IgD-negative memory B cell (primary cell): Measurements from ENCODE around the gene VGLL4. TPM values are rescaled to one million over a fixed set of nuclear protein-coding genes. Genes with fewer than 3 reads are reported as not detected.
"Not testable (repeated sequence)": the region's sequence is repeated elsewhere in the genome, so short reads cannot be mapped to it uniquely, and the experiment has no call there.

Experiments used
- H3K27ac Mint-ChIP-seq, 3 donors: one replicate each; pipeline ENCODE4 v1.8.0; 2020 to 2022; ENCODE audit warnings: mild to moderate bottlenecking in 3 of 3, mixed read lengths in 3 of 3, moderate library complexity in 1 of 3
- H3K27me3 Mint-ChIP-seq: one replicate; pipeline ENCODE4 v1.8.0; 2021; ENCODE audit warnings: mixed read lengths
- H3K36me3 Mint-ChIP-seq: one replicate; pipeline ENCODE4 v1.8.0; 2020; ENCODE audit warnings: mild to moderate bottlenecking, mixed read lengths
- H3K4me1 Mint-ChIP-seq, 3 donors: one replicate each; pipeline ENCODE4 v1.8.0; 2020 to 2022; ENCODE audit warnings: mixed read lengths in 3 of 3, mild to moderate bottlenecking in 1 of 3
- H3K4me3 Mint-ChIP-seq, 4 donors: one replicate each; pipeline ENCODE4 v1.8.0; 2020 to 2022; ENCODE audit warnings: mild to moderate bottlenecking in 4 of 4, mixed read lengths in 4 of 4, moderate library complexity in 3 of 4
- H3K9me3 Mint-ChIP-seq, 3 donors: one replicate each; pipeline ENCODE4 v1.8.0; 2020 to 2021; ENCODE audit warnings: mixed read lengths in 3 of 3, mild to moderate bottlenecking in 1 of 3
- polyA plus RNA-seq: library from polyadenylated mRNA; unstranded; fragments of 300-500 nt; fragmentation: Illumina TruSeq; gene quantifications from one replicate; pipeline ENCODE4 v1.2.3, GENCODE V29; 2021

The VGLL4 gene
- polyA plus RNA-seq, 1 donor from 2014 or later = 28.6 TPM

DNA sequence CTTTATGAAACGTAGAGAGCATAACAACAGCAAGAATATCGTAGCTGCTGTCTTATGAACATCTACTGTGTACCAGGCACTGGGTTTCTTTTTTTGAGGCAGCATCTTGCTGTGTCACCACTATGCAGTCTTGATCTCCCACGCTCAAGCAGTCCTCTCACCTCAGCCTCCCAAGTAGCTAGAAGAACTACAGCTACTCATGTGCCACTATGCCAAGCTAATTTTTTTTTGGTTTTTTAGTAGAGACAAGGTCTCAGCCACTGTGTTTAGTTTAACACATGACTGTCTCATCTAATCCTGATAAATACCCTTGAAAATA lies 129.9 kb downstream of the VGLL4 start:
- H3K36me3 Mint-ChIP-seq = peaks cover 11% of the 10 kb centered on the region
- H3K4me3 Mint-ChIP-seq = no peak overlapping the region
- peaks cover 0 to 2% (median 1%) of the 10 kb centered on the region in 3 donors for H3K9me3 Mint-ChIP-seq
- no peak overlapping the region for H3K27ac Mint-ChIP-seq
- peaks cover under 1 to 2% (median 2%) of the 10 kb centered on the region in 3 donors for H3K4me1 Mint-ChIP-seq
- H3K27me3 Mint-ChIP-seq = no peaks in the 10 kb centered on the region

DNA sequence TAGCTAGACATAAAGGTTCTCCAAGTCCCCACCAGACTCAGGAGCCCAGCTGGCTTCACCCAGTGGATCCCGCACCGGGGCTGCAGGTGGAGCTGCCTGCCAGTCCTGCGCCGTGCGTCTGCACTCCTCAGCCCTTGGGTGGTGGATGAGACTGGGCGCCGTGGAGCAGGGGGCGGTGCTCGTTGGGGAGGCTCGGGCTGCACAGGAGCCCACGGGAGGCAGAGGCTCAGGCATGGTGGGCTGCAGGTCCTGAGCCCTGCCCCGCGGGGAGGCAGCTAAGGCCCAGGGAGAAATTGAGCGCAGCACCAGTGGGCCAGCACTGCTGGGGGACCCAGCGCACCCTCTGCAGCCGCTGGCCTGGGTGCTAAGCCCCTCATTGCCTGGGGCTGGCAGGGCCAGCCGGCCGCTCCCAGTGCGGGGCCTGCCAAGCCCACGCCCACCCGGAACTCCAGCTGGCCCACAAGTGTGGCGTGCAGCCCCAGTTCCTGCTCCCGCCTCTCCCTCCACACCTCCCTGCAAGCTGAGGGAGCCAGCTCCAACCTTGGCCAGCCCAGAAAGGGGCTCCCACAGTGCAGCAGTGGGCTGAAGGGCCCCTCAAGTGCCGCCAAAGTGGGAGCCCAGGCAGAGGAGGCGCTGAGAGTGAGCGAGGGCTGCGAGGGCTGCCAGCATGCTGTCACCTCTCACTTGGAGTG lies 130.4 kb downstream of the VGLL4 start:
- H3K4me3 Mint-ChIP-seq, H3K27ac Mint-ChIP-seq, H3K27me3 Mint-ChIP-seq, H3K9me3 Mint-ChIP-seq, H3K4me1 Mint-ChIP-seq: not testable (repeated sequence)
- peaks cover 11% of the 10 kb centered on the region for H3K36me3 Mint-ChIP-seq

DNA sequence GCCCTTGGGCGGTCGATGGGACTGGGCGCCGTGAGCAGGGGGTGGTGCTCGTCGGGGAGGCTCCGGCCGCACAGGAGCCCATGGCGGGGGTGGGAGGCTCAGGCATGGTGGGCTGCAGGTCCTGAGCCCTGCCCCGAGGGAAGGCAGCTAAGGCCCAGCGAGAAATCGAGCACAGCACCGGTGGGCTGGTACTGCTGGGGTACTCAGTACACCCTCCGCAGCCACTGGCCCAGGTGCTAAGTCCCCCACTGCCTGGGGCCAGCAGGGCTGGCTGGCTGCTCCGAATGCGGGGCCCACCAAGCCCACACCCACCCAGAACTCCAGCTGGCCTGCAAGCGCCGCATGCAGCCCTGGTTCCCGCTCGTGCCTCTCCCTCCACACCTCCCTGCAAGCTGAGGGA lies 132.1 kb downstream of the VGLL4 start:
- not testable (repeated sequence) for H3K9me3 Mint-ChIP-seq, H3K4me3 Mint-ChIP-seq, H3K4me1 Mint-ChIP-seq, H3K27me3 Mint-ChIP-seq, H3K27ac Mint-ChIP-seq, H3K36me3 Mint-ChIP-seq

DNA sequence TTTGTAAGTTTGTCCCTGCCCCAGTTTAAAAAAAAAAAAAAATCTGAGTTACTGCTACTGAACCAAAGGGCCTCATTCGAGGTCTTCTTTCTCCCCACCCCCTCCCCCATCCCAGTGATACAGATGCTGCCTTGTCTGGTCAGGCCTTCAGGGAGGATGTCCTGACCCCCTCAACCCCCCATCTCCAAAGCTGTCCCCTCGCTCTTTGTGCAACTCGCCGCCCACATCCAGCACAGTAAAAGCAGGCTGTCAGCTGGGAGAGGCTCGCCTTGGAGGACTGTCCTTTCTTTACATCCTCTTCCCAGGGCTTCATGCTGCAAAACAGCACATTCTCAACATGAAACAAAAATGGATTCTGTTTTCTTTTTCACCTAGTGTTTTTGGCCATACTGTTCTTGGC lies 133.4 kb downstream of the VGLL4 start:
- Mint-ChIP-seq H3K9me3 (peaks cover 0 to 2% (median 1%) of the 10 kb centered on the region in 3 donors), H3K4me1 (peaks cover 0 to 3% (median 2%) of the 10 kb centered on the region in 3 donors), H3K27me3 (no peaks in the 10 kb centered on the region), H3K36me3 (peaks cover 3% of the 10 kb centered on the region), H3K4me3 (no peak overlapping the region), H3K27ac (no peak overlapping the region)

DNA sequence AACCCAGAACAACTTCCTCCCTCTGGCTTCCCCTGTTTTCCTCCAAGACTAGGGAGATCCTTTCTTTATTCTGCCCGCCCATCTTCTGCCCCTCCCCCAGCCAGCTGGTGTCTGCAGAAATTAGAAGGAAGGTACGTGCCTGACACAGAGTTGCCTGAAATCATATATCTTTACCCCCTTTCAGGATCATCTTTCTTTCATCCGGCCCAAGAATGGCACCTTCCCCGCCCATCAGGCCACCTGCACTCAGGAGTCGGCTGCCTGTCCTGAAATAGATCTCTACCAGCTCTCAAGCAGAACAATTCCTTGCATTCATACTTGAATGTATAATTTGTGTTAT lies 133.7 kb downstream of the VGLL4 start:
- peaks cover 3% of the 10 kb centered on the region for H3K36me3 Mint-ChIP-seq
- H3K4me3 Mint-ChIP-seq = no peak overlapping the region
- H3K4me1 Mint-ChIP-seq = peaks cover 0 to 3% (median 2%) of the 10 kb centered on the region in 3 donors
- H3K27ac Mint-ChIP-seq = no peak overlapping the region
- H3K9me3 Mint-ChIP-seq = peaks cover 0 to 2% (median 1%) of the 10 kb centered on the region in 3 donors
- no peaks in the 10 kb centered on the region for H3K27me3 Mint-ChIP-seq

DNA sequence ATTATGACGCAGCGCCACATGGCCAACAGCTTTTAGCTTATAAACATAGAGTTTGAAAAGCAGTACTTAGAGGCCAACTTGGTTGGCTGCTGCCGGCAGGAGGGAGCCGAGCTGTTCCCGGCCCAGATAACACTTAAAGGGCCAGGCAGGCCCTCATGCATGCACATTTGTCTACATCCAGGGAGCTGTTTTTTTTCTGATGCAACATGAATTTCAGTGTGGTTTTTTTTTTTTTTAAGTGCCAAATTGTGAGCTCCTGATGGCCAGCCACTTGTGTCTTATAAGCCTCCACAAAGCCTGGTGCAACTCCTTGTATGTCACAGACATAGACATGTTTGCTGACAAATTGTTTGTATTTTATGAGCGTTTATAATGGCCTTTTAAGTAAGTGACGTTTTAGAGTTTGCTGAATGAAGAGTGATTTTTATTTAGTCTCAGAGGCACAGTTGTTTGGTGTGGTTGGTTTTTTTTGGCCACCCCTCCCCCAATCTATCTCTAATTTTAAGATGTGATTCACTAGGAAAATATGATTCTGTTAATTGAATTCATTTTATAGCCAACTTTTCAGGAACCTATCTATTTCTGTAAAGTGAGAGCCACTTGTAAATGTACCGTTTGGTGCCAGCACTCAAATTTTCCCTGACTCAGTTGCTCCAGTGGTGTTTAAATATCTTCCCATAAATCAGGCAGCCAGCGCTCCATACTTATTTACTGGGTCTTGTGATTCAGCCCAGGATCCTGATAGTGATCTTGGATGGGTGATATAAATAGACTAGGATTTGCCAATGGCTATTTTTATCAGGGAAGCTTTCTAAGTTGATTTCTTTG lies 134.3 kb downstream of the VGLL4 start:
- Mint-ChIP-seq H3K9me3 (peaks cover 0 to 2% (median 1%) of the 10 kb centered on the region in 3 donors), H3K4me1 (peaks cover 0 to 3% (median 2%) of the 10 kb centered on the region in 3 donors), H3K4me3 (no peak overlapping the region), H3K36me3 (peaks cover 1% of the 10 kb centered on the region), H3K27ac (no peak overlapping the region), H3K27me3 (no peaks in the 10 kb centered on the region)

DNA sequence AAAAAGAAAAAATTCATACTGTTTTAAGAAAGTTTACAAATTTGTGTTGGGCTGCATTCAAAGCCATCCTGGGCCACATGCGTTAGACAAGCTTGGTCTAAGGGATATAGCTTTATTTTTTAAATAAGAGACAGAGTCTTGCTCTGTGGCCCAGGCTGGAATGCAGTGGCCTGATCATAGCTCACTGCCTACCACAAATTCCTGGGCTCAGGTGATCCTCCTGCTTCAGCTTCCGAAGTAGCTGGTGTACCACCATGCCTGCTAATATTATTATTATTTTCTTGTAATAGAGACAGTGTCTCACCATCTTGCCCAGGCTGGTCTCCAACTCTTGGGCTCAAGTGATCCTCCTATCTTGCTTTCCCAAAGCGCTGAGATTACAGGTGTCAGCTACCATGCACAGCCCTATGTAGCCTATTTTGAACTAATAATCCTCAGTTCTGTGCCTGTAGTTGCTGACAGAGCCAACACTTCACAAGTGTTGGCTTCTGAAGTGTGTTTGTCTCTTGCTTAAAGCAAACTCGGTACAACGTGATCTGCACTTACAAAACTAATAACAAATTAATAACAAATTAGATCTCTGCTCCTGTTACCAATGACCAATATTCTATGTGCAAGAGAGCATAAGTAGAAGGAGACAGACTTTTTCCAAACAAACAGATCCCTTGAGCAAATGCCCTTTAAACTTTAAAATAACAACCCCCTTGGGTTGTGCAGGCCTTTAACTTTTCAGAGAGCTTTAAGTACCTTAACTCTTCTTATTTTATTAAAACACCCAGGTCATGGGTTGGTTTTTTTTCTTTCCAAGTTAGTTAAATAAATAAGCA lies 135.2 kb downstream of the VGLL4 start:
- Mint-ChIP-seq H3K4me1 (peaks cover 0 to 3% (median 0%) of the 10 kb centered on the region in 3 donors), H3K36me3 (peaks cover 6% of the 10 kb centered on the region), H3K9me3 (peaks cover 0 to 1% (median 0%) of the 10 kb centered on the region in 3 donors), H3K27ac (no peak overlapping the region), H3K4me3 (no peak overlapping the region), H3K27me3 (no peaks in the 10 kb centered on the region)

DNA sequence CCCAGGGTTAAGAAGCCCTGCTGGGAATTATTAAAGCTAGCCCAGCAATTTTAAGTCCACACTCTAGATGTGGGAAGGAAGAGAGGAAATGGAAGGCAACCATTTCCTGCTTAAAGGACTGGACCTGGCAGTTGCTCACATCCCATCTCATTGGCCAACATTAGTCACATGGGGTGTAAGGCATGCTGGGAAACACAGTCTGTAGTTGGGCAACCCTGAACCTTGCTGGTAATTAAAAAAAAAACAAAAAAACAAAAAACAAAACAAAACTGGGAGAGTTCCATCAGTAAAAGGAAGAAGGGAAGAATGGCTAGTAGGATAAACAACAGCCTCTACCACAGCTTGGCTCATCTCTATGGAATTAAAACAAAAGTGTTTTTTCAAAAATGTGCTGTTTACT lies 136.0 kb downstream of the VGLL4 start:
- no peak overlapping the region for H3K27ac Mint-ChIP-seq
- peaks cover 0 to 1% (median 0%) of the 10 kb centered on the region in 3 donors for H3K9me3 Mint-ChIP-seq
- peaks cover 6% of the 10 kb centered on the region for H3K36me3 Mint-ChIP-seq
- no peaks in the 10 kb centered on the region for H3K27me3 Mint-ChIP-seq
- peaks cover 0 to 3% (median 0%) of the 10 kb centered on the region in 3 donors for H3K4me1 Mint-ChIP-seq
- no peak overlapping the region for H3K4me3 Mint-ChIP-seq

Other genes starting within 250 kb of the VGLL4 start
- 40.0 TPM for gene TAMM41, start 203.0 kb upstream of the VGLL4 start, polyA plus RNA-seq